Pancreas (tissue), 10 donors: ENCODE results near the gene RNF224. TPM values are rescaled to one million over a fixed set of nuclear protein-coding genes. Genes with fewer than 3 reads are reported as not detected.

Source experiments
- ATAC-seq, 4 donors: fragments of 200-7000 bp; cut with Tn5 transposase; one replicate each; pipeline versions ENCODE4 v1.8.0 to v1.9.1; 2020; ENCODE audit warnings: mild to moderate bottlenecking in 4 of 4, moderate library complexity in 4 of 4
- DNase-seq, 6 donors: peaks; one replicate each; pipeline ENCODE4 v3.0.0-alpha.2; 2020
- FAIRE-seq: peaks from 2 replicates; lab custom pipeline; 2012; peaks lifted over from hg19 to GRCh38; lab: Jason Lieb, UNC
- H3K27ac ChIP-seq, 4 donors: fragments of 200-600 bp; sonication (generic); 1 replicate in 3 of 4; 2 replicates in 1 of 4; pipeline versions ENCODE4 v1.5.0 to v1.8.0; 2020
- H3K27me3 ChIP-seq, 4 donors: fragments of 200-600 bp; one replicate each; pipeline ENCODE4 v1.8.0; 2021
- H3K36me3 ChIP-seq, 3 donors: fragments of 200-600 bp; sonication (generic) in 1 of 3; one replicate each; pipeline versions ENCODE4 v1.5.0 to v1.8.0; 2020 to 2021
- H3K4me1 ChIP-seq, 3 donors: fragments of 200-600 bp; one replicate each; pipeline ENCODE4 v1.8.0; 2021
- H3K4me3 ChIP-seq, 4 donors: fragments of 200-600 bp; sonication (generic) in 2 of 4; one replicate each; pipeline versions ENCODE4 v1.5.0 to v1.8.0; 2020 to 2021
- H3K9me3 ChIP-seq, 4 donors: fragments of 200-600 bp; one replicate each; pipeline ENCODE4 v1.8.0; 2021
- WGBS, 2 donors: extraction: QIAGEN DNeasy Blood & Tissue Kit; methylation state at CpG; one replicate each; pipeline ENCODE4 v1.1.7; 2013; 5-methylcytosine and 5-hydroxymethylcytosine counted together
- intact Hi-C, 3 donors: fragments of 100-400 bp; cut with DNase I; formaldehyde crosslinking; loops; one replicate each; pipeline versions ENCODE4 v1.11.1 to v1.14.2; 2022
- polyA plus RNA-seq, 2 donors: library from polyadenylated mRNA; stranded (reverse); fragments of 200-250 nt; gene quantifications; one replicate each; pipeline ENCODE4 v1.2.3, GENCODE V29; 2013
- total RNA-seq, 6 donors: library from RNA; stranded (reverse); fragmentation: NEBNext Ultra II Directional in 4 of 6; extraction: Animal tissue kit (Norgen Biotek cat#: 25700) in 4 of 6; gene quantifications; one replicate each; pipeline versions ENCODE4 v1.2.1 to v1.2.4, GENCODE V29; 2021 to 2023
- TF ChIP-seq, protein P1 (sequence below), 4 donors: fragments of 200-600 bp; sonication (generic) in 3 of 4; IDR thresholded peaks; one replicate each; pipeline versions ENCODE4 v1.5.0 to v1.8.0; 2021; ENCODE audit warnings: antibody characterized with exemption in 4 of 4
- donor health status: healthy with polysubstance abuse.
- donor health status: DM: no; HTN: no; CAD: no; lungs with moderate emphysema.
- donor health status: DM: no; HTN: no; CAD: no.
- donor health status: control.
- donor health status: control.
- donor health status: Bipolar disorder and iron deficiency.
- donor health status: DM: yes; HTN: yes; CAD: no.
- donor health status: DM: no; HTN: no; CAD: no.
- donor health status: DM: no; HTN: no; CAD: no.
- donor health status: DM: yes; HTN: yes; CAD: no.

RNF224 gene
- total and polyA plus RNA-seq, 8 donors = 0.09 to 0.61 (median 0.61) TPM; not detected in 5

DNA sequence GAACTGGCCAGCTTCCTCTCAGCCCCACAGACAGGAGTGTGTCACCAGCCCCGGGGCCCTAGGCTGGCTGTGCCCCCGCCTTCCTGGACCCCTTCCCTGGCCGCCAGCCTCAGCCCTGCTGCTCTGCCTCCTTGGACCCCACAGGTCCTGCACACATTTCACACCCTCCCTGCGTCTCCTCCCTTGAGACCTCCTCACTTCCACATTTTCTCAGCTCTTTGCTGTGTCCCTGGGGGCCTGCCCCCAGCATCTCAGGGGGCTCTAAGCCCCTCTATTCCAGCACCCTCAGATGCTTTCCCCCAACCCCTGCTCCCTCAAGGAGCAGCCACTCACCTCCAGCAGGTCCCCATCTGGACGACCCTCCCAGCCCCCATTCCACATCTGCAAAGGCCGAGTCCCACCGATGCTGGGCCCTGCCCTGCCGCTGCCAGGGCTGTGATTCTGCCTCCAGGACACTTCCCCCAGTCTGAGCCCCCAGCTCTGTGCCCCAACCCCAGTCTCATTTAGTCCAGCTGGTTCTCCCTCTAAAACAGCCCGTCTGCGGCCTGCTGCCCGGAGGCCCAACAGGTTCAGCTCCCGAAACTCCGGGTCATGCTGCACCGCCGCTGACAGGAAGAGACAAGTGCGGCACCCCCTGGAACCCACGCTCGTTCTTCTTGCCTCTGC, 7.6 kb downstream of the RNF224 start:
- H3K4me1 ChIP-seq = peaks cover 5 to 19% (median 10%) of the 10 kb centered on the region in 3 donors
- no peaks in the 10 kb centered on the region for H3K27me3 ChIP-seq
- no peaks in the 10 kb centered on the region for H3K36me3 ChIP-seq
- no peak overlapping the region for H3K4me3 ChIP-seq
- WGBS, 2 donors = 67 to 82% methylated on average over 17 to 18 of the region's 18 CpGs
- intact Hi-C loops = loop anchor here (5.0 to 10.0 kb wide), 3 partner anchors 43 to 120 kb away; partner anchors contain the start of gene DPP7 (in 1 of the 3)
- FAIRE-seq = no peak
- DNase-seq = no peak
- no peaks in the 10 kb centered on the region for H3K9me3 ChIP-seq
- TF ChIP-seq, protein P1, sequence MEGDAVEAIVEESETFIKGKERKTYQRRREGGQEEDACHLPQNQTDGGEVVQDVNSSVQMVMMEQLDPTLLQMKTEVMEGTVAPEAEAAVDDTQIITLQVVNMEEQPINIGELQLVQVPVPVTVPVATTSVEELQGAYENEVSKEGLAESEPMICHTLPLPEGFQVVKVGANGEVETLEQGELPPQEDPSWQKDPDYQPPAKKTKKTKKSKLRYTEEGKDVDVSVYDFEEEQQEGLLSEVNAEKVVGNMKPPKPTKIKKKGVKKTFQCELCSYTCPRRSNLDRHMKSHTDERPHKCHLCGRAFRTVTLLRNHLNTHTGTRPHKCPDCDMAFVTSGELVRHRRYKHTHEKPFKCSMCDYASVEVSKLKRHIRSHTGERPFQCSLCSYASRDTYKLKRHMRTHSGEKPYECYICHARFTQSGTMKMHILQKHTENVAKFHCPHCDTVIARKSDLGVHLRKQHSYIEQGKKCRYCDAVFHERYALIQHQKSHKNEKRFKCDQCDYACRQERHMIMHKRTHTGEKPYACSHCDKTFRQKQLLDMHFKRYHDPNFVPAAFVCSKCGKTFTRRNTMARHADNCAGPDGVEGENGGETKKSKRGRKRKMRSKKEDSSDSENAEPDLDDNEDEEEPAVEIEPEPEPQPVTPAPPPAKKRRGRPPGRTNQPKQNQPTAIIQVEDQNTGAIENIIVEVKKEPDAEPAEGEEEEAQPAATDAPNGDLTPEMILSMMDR (IDR thresholded peaks at IDR 0.05) = no peak
- no peak for ATAC-seq
- no peak overlapping the region for H3K27ac ChIP-seq

DNA sequence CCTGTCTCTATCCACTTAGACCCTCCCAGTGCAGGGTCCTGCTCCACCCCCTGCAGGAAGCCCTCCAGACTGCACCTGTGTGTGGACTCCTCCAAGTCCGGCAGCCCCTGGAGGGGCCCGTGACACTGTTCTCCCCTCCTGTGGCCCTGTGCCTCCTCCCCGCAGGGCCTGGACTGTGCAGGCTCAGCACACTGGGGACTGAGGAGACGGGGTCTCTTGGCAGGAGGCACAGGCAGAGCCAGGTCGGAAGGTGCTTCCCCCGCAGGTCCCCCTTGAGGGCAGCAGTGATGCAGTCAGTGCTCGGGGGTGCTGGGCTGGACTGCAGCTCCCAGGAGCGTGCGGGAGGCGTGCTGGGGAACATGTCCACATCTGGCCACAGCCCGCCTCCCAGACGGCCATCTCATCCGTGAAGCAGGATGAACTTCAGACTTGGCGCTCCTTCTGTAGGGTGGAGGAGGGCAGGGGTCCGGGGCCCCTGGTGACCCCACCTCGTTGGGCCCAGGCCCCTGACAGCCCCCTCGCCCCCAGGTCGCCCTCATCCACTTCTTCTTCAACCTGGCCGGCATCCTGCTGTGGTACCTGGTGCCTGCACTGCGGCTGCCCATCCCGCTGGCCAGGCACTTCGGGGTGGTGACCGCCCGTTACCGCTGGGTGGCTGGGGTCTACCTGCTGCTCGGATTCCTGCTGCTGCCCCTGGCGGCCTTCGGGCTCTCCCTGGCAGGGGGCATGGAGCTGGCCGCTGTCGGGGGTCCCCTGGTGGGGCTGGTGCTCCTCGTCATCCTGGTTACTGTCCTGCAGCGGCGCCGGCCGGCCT, 8.3 kb downstream of the RNF224 start:
- H3K27ac ChIP-seq = no peak overlapping the region
- ATAC-seq (no peak), DNase-seq (no peak), FAIRE-seq (no peak)
- H3K27me3 ChIP-seq = no peaks in the 10 kb centered on the region
- no peak overlapping the region for H3K4me3 ChIP-seq
- no peaks in the 10 kb centered on the region for H3K9me3 ChIP-seq
- TF ChIP-seq, protein P1 (IDR thresholded peaks at IDR 0.05) = no peak
- no peaks in the 10 kb centered on the region for H3K36me3 ChIP-seq
- intact Hi-C loops = loop anchor here in 2 of 3 donors (5.0 to 10.0 kb wide), 2 partner anchors 43 to 121 kb away; partner anchors contain the start of gene DPP7 (in 1 of the 2)
- peaks cover 5 to 19% (median 10%) of the 10 kb centered on the region in 3 donors for H3K4me1 ChIP-seq
- WGBS, 2 donors = 57 to 62% methylated on average over 25 to 35 of the region's 35 CpGs

DNA sequence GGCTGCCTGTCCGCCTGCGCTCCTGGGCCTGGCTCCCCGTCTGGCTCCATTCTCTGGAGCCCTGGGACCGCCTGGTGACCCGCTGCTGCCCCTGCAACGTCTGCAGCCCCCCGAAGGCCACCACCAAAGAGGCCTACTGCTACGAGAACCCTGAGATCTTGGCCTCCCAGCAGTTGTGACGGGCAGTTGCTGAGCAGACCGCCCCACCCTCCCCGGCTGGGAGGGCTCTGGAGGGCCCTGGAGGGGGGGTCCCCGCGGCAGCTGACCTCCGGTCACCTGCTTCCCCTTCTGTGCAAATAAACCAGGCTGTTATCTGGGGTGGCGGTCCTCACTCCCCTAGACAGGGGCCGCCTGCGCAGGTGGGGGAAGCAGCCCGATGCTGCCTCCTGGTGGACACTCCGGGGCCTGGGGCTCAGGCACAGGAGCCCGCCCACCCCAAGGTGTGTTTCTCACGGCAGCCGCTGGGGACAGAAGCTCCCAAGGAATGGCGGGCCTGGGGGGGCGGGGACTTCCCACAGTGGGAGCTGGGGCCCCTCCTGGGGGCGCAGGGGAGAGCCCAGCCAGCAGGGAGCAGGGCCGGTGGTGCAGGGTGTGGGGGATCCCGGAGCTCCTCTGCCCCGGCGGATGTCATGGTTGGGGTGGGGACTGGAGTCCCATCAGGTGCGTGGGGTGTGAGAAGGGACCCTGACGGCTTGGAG, 9.1 kb downstream of the RNF224 start:
- TF ChIP-seq, protein P1 (IDR thresholded peaks at IDR 0.05) = peak; percentile 99 to 100 (median 100)
- peaks cover 5 to 19% (median 10%) of the 10 kb centered on the region in 3 donors for H3K4me1 ChIP-seq
- ATAC-seq = peak; percentile 39 to 68 (median 64)
- H3K36me3 ChIP-seq = no peaks in the 10 kb centered on the region
- no peak for FAIRE-seq
- H3K4me3 ChIP-seq = peak overlapping the region in 1 of 4 donors; percentile 6
- no peak overlapping the region for H3K27ac ChIP-seq
- WGBS, 2 donors = 7 to 14% methylated on average over 23 to 31 of the region's 31 CpGs
- peak; percentile 82 to 97 (median 92) for DNase-seq
- H3K9me3 ChIP-seq = no peaks in the 10 kb centered on the region
- H3K27me3 ChIP-seq = no peaks in the 10 kb centered on the region
- intact Hi-C loops = loop anchor here in 2 of 3 donors (5.0 to 10.0 kb wide), 2 partner anchors 44 to 122 kb away; partner anchors contain the start of gene DPP7 (in 1 of the 2)

DNA sequence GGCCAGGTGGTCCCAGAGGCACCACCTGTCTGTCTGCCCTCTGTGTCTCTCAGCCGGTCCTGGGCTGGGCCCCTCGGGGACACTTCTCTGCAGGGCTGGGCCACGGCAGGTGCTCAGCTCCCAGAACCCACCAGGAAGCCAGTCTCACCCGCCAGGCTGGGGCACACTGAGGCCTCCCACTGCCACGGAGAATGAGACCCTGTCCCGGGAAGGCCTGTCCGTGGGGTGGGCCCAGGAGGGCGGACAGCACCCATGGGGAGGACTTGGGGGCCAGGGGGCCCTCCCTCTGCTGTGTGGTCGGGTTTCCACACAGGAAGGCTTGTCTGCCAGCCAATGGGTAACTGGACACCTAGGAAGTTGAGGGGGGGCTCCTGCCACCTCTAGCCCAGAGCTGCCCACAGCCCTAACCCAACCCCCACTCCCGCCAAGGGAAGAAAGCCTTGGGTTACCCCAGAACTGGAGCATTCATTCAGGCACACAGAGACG, 9.7 kb downstream of the RNF224 start:
- intact Hi-C loops = loop anchor here in 2 of 3 donors (5.0 to 10.0 kb wide), 2 partner anchors 45 to 122 kb away; partner anchors contain the start of gene DPP7 (in 1 of the 2)

More for the DNA sequence above, 9.7 kb downstream of the RNF224 start:
- H3K27ac ChIP-seq = no peak overlapping the region
- no peaks in the 10 kb centered on the region for H3K27me3 ChIP-seq
- DNase-seq (peak in 1 of 6 donors; percentile 36), ATAC-seq (no peak), FAIRE-seq (no peak)
- peaks cover 5 to 19% (median 10%) of the 10 kb centered on the region in 3 donors for H3K4me1 ChIP-seq
- H3K9me3 ChIP-seq = no peaks in the 10 kb centered on the region
- no peaks in the 10 kb centered on the region for H3K36me3 ChIP-seq
- peak overlapping the region in 1 of 4 donors; percentile 6 for H3K4me3 ChIP-seq
- TF ChIP-seq, protein P1 (IDR thresholded peaks at IDR 0.05) = no peak
- WGBS, 2 donors = 29 to 34% methylated on average over 11 of the region's 11 CpGs
